BE2C (cell line): ENCODE data around the gene SLC51A.

Experiments
- DNase-seq: peaks from one replicate; pipeline ENCODE4 v3.0.0-alpha.2; 2020
- H3K27me3 ChIP-seq: fragments of 250-450 bp; sonication (Bioruptor Pico); 2 replicates; pipeline ENCODE4 v1.5.1; 2020; ENCODE audit warnings: mild to moderate bottlenecking
- H3K36me3 ChIP-seq: fragments of 250-450 bp; sonication (Bioruptor Pico); 2 replicates; pipeline ENCODE4 v1.5.1; 2020; ENCODE audit warnings: mild to moderate bottlenecking
- H3K4me1 ChIP-seq: fragments of 250-450 bp; sonication (Bioruptor Pico); 2 replicates; pipeline ENCODE4 v1.5.1; 2020
- H3K4me3 ChIP-seq: 2 replicates; pipeline ENCODE4 v1.5.1; 2011; ENCODE audit warnings: low read depth, low read length
- H3K9me3 ChIP-seq: fragments of 250-450 bp; sonication (Bioruptor Pico); 2 replicates; pipeline ENCODE4 v1.5.1; 2020
- TF ChIP-seq, protein P1 (sequence below): IDR thresholded peaks from 2 replicates; pipeline ENCODE4 v1.5.1; 2012; ENCODE audit warnings: mild to moderate bottlenecking, low read depth, low read length

The SLC51A gene

DNA sequence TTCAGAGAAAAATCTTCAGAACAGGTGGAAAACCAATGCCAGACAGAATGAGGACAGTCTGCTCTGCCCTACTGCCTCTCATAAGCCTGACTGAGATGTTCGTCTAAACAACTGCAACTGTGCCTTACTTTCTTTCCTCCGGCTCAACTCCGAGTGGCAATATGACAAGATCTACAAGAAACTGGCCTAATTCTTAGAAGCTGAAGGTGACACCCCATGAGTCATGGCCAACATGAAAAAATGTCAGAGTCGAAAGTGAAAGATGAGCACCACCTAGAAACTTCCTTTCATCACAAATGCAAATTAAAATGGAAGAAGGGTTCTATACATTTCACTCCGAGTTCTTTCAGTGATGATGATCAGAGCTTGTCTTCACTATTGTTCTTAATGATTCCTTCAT is 58.3 kb downstream of the SLC51A start:
- DNase-seq: no peak
- Histone ChIP-seq H3K36me3 (peaks cover 20% of the 10 kb centered on the region), H3K4me1 (no peaks in the 10 kb centered on the region; the same call in 1 of the 2 replicates), H3K27me3 (no peaks in the 10 kb centered on the region), H3K9me3 (no peaks in the 10 kb centered on the region), H3K4me3 (no peak overlapping the region)
- TF ChIP-seq, protein P1, sequence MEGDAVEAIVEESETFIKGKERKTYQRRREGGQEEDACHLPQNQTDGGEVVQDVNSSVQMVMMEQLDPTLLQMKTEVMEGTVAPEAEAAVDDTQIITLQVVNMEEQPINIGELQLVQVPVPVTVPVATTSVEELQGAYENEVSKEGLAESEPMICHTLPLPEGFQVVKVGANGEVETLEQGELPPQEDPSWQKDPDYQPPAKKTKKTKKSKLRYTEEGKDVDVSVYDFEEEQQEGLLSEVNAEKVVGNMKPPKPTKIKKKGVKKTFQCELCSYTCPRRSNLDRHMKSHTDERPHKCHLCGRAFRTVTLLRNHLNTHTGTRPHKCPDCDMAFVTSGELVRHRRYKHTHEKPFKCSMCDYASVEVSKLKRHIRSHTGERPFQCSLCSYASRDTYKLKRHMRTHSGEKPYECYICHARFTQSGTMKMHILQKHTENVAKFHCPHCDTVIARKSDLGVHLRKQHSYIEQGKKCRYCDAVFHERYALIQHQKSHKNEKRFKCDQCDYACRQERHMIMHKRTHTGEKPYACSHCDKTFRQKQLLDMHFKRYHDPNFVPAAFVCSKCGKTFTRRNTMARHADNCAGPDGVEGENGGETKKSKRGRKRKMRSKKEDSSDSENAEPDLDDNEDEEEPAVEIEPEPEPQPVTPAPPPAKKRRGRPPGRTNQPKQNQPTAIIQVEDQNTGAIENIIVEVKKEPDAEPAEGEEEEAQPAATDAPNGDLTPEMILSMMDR: no peak

DNA sequence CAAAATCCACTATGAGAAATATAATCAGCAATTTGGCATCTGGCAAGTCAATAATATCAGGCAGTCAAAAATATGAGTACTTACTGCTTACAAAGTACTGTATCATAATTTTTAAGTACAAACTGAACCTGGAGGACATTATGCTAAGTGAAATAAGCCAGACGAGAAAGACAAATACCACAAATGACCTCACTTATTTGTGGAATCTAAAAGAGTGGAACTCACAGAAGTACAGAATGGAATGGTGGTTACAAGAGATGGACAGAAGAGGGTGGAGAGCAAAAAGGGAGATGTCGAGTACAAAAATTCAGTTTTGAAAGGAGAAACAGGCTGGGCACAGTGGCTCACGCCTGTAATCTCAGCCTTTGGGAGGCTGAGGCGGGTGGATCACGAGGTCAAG is 58.8 kb downstream of the SLC51A start:
- Histone ChIP-seq H3K4me1 (no peaks in the 10 kb centered on the region; the same call in 1 of the 2 replicates), H3K27me3 (no peaks in the 10 kb centered on the region), H3K4me3 (no peak overlapping the region), H3K9me3 (no peaks in the 10 kb centered on the region), H3K36me3 (peaks cover 17% of the 10 kb centered on the region)
- TF ChIP-seq, protein P1: no peak
- no peak for DNase-seq

DNA sequence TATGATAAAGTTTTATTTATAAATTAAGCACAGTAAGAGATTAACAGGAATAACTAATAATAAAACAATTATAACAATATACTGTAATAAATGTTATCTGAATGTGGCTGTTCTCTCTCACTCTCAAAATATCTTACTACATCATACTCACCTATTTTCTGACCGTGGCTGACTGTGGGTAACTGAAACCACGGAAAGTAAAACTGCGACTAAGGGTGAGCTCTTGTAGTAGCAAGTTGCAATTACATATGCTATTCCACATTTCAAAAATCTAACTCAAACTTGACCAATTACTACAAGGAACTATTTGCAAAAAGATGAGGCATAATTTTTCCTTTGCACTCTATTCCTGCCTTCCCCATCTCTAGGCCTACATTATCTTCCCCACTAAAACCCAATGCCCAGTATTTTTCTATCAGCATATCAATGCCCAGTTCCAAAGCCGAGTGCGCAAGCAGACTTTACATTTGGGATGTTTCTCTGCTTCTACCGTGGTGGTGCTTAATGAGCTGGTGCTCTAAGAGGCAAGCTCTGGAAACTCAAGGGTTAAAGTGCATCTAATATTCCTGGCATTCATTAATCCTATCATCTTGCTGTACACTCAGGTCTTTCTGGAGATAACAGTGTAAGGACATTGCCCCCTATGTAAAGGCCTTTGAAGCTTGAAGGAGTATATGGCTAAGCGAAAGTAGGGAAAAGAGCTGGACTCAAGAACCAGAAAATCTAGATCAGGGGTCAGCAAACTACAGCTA is 64.5 kb downstream of the SLC51A start:
- TF ChIP-seq, protein P1: no peak
- Histone ChIP-seq H3K9me3 (no peaks in the 10 kb centered on the region), H3K27me3 (no peaks in the 10 kb centered on the region), H3K36me3 (no peaks in the 10 kb centered on the region; the same call in 1 of the 2 replicates), H3K4me1 (peaks cover 6% of the 10 kb centered on the region), H3K4me3 (no peak overlapping the region)
- no peak for DNase-seq

DNA sequence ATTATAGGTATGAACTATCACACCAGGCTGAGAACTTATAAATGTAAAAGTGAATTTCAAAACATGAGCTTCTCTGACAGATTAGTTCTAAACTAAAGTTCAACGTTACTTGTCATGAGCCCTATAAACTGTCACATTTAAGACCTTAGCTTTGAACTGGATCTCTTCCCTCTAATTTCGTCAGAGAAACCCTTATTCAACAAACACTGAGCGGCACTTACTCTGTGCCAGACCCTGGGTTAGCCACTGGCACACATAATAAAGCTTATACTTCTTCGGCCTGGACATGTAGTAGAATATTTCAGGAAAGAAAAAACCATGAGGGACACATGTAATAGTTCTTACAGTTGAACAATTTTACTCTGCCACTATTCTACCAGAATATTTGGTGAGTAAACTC is 65.6 kb downstream of the SLC51A start:
- Histone ChIP-seq H3K4me3 (no peak overlapping the region), H3K27me3 (no peaks in the 10 kb centered on the region), H3K9me3 (no peaks in the 10 kb centered on the region), H3K4me1 (peaks cover 6% of the 10 kb centered on the region), H3K36me3 (no peaks in the 10 kb centered on the region; the same call in 1 of the 2 replicates)
- DNase-seq: no peak
- TF ChIP-seq, protein P1: no peak
